Transverse colon (tissue), 3 donors: ENCODE results near the gene ARHGAP45.

Experiments
- POLR2A ChIP-seq: fragments of 450-650 bp; IDR thresholded peaks from one replicate; pipeline ENCODE4 v1.6.1; 2016; ENCODE audit warnings: antibody characterized with exemption, mild to moderate bottlenecking, moderate library complexity
- TF ChIP-seq, protein P1 (sequence below), 5 experiments: fragments of 200-600 bp in 3 of 5; fragments of 450-650 bp in 2 of 5; sonication (generic) in 3 of 5; IDR thresholded peaks; 1 replicate in 2 of 5; 2 replicates in 3 of 5; pipeline ENCODE4 v1.5.1; 2016 to 2017; ENCODE audit warnings: antibody characterized with exemption in 5 of 5, inconsistent platforms in 3 of 5, mild to moderate bottlenecking in 2 of 5, moderate library complexity in 1 of 5

DNA sequence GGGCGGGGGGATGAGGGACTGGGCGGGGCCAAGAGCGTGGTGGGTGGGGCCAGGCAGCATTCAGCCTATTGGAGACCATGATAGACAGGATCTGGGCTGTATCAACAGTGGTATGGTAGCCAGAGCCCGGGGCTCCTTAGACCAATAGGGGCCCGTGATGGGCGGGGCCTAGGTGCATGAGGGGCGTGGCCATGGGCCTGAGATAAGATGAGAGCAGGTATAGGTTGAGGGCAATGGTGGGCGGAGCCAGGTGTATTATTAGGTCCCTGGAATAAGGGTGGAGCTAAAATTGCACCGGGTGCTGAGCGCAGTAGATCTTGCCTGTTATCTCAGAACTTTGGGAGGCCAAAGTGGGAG lies 21.7 kb upstream of the ARHGAP45 start:
- TF ChIP-seq, protein P1, sequence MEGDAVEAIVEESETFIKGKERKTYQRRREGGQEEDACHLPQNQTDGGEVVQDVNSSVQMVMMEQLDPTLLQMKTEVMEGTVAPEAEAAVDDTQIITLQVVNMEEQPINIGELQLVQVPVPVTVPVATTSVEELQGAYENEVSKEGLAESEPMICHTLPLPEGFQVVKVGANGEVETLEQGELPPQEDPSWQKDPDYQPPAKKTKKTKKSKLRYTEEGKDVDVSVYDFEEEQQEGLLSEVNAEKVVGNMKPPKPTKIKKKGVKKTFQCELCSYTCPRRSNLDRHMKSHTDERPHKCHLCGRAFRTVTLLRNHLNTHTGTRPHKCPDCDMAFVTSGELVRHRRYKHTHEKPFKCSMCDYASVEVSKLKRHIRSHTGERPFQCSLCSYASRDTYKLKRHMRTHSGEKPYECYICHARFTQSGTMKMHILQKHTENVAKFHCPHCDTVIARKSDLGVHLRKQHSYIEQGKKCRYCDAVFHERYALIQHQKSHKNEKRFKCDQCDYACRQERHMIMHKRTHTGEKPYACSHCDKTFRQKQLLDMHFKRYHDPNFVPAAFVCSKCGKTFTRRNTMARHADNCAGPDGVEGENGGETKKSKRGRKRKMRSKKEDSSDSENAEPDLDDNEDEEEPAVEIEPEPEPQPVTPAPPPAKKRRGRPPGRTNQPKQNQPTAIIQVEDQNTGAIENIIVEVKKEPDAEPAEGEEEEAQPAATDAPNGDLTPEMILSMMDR (IDR thresholded peaks at IDR 0.05): no peak
- TF ChIP-seq POLR2A: no peak
